DOHH2 (cell line): ENCODE measurements around the gene BCAP29.

ENCODE experiments used
- EZH2phosphoT487 ChIP-seq: fragments of 200-600 bp; sonication (generic); IDR thresholded peaks from 2 replicates; pipeline ENCODE4 v1.6.1; 2017; ENCODE audit warnings: borderline replicate concordance, mild to moderate bottlenecking, antibody characterized with exemption, low read length, moderate library complexity, mixed read lengths
- TF ChIP-seq, protein P1 (sequence below): fragments of 200-600 bp; sonication (generic); IDR thresholded peaks from one replicate; pipeline ENCODE4 v1.5.1; 2014; ENCODE audit warnings: antibody characterized with exemption, mild to moderate bottlenecking, low read depth, low read length; ENCODE audit not compliant: poor library complexity, severe bottlenecking

DNA sequence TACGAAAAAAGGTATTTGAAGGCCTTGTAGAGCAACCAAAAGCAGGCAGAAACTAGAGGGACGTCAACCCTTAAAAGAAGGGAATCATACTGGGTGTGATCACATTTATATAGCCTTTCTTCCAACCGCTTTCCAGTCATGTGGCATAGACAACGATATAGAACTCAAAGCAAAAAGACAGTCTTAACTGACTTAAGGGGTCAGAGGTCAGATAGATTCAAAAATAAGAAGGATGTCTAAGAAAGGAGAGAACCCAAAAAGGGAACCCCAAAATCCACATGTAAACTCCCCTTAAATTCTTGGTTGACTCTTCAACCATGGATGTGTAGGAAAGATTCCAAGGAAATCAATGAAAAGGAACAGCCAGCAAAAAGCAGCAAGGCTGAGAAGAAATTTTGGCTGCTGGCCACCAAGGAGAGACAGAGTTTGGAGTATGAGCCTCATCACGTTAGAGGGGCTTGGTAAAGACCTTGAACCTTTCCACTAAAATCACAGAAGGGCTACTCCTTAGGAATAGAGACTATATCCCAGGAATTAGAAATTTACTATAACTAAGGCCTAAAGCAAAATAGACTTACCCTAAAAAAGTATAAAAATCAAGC, 8.6 kb downstream of the BCAP29 start:
- TF ChIP-seq, protein P1, sequence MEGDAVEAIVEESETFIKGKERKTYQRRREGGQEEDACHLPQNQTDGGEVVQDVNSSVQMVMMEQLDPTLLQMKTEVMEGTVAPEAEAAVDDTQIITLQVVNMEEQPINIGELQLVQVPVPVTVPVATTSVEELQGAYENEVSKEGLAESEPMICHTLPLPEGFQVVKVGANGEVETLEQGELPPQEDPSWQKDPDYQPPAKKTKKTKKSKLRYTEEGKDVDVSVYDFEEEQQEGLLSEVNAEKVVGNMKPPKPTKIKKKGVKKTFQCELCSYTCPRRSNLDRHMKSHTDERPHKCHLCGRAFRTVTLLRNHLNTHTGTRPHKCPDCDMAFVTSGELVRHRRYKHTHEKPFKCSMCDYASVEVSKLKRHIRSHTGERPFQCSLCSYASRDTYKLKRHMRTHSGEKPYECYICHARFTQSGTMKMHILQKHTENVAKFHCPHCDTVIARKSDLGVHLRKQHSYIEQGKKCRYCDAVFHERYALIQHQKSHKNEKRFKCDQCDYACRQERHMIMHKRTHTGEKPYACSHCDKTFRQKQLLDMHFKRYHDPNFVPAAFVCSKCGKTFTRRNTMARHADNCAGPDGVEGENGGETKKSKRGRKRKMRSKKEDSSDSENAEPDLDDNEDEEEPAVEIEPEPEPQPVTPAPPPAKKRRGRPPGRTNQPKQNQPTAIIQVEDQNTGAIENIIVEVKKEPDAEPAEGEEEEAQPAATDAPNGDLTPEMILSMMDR = no peak
- TF ChIP-seq EZH2phosphoT487 = no peak
